Mammary epithelial cell (primary cell): ENCODE results near the gene ADARB1.

Source experiments
- EZH2 ChIP-seq: IDR thresholded peaks from 2 replicates; pipeline ENCODE4 v1.6.1; 2012; ENCODE audit warnings: low read length, inconsistent platforms, borderline replicate concordance
- TF ChIP-seq, protein P1 (sequence below), 2 donors: IDR thresholded peaks in 1 of 2; conservative IDR thresholded peaks in 1 of 2; 2 replicates each; pipeline ENCODE4 v1.5.1; 2011 to 2012; ENCODE audit warnings: inconsistent platforms in 2 of 2, low read length in 2 of 2, mild to moderate bottlenecking in 2 of 2, control low read depth in 1 of 2, low read depth in 1 of 2; ENCODE audit not compliant: insufficient read depth in 1 of 2; ENCODE audit errors: extremely low read depth in 1 of 2

- TF ChIP-seq, protein P1, sequence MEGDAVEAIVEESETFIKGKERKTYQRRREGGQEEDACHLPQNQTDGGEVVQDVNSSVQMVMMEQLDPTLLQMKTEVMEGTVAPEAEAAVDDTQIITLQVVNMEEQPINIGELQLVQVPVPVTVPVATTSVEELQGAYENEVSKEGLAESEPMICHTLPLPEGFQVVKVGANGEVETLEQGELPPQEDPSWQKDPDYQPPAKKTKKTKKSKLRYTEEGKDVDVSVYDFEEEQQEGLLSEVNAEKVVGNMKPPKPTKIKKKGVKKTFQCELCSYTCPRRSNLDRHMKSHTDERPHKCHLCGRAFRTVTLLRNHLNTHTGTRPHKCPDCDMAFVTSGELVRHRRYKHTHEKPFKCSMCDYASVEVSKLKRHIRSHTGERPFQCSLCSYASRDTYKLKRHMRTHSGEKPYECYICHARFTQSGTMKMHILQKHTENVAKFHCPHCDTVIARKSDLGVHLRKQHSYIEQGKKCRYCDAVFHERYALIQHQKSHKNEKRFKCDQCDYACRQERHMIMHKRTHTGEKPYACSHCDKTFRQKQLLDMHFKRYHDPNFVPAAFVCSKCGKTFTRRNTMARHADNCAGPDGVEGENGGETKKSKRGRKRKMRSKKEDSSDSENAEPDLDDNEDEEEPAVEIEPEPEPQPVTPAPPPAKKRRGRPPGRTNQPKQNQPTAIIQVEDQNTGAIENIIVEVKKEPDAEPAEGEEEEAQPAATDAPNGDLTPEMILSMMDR (conservative IDR thresholded peaks at IDR 0.05 in 1 of 2, IDR thresholded peaks at IDR 0.05 in 1 of 2; ENCODE audit: extremely low read depth in 1 of 2, insufficient read depth in 1 of 2, low read depth in 1 of 2, low read length in 2 of 2), result no peak
- TF ChIP-seq EZH2, result no peak
These were observed 60.1 kb downstream of the ADARB1 start for GRCh38 chr21:45134279-45135076.
